ENCODE measurements around the gene MAGI2.

The MAGI2 gene

DNA sequence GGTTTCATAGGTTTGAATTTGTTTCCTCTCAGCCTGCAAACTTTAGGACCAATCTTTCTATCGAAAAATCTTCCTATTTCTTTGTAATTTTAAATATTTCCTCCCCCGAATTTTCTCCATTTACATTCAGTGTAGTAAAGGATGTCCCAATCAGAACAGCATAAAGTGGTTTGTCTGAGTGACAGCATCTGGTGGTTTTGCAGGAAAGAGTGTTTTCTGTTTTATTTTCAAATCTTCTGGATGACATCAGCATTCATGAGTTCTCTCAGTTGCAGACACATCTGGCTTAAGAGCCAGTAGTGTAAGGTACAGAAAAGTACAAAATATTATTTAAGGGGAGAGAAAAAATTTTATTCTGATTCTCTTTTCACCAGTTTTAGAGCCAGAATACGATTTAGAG, 1020.0 kb downstream of the MAGI2 start:
- TF ChIP-seq ZNF274 (IDR thresholded peaks at IDR 0.05; ENCODE audit: low read depth, low read length), result no peak

DNA sequence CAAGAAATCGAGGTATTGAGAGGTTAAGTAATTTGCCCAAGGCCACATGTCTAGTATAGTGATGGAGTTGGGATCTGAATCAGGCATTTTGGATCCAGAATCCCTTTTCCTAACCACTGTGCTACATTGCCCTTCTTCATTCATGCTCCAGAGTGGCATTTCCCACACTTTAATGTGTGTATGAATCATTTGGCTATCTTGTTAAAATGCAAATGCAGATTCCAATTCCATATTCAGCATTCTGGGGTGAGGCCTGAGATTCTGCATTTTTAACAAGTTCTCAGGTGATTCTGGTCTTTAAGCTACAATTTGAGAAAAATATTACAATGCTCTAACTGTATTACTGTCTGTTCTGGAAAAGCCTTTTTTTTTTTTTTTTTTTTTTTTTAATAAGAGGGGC, 1023.6 kb downstream of the MAGI2 start:
- H3K4me3 ChIP-seq (ENCODE audit: low read length), result no peak overlapping the region
- no peak for TF ChIP-seq ZNF274 (IDR thresholded peaks at IDR 0.05; ENCODE audit: low read depth, low read length)

More for the DNA sequence above, 1020.0 kb downstream of the MAGI2 start:
- no peak overlapping the region for H3K4me3 ChIP-seq (ENCODE audit: low read length)

DNA sequence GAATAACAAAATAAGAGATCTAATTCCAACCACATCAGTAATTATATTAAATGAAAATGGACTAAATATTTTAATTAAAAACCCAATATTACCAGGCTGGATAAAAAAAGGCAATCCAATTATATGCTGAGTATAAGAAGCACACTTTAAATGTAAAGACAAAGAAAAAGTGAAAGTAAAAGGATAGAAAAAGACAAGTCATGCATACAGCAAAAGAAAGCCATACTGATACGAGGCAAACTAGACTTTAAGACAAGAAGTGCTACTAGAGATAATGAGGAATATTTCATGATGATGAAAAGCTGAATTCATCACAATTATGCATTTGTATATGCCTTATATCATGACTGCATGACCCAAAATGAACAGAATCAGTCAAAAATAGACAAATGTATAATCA, 1026.3 kb downstream of the MAGI2 start:
- H3K4me3 ChIP-seq (ENCODE audit: low read length), result no peak overlapping the region
- TF ChIP-seq ZNF274 (IDR thresholded peaks at IDR 0.05; ENCODE audit: low read depth, low read length), result no peak

DNA sequence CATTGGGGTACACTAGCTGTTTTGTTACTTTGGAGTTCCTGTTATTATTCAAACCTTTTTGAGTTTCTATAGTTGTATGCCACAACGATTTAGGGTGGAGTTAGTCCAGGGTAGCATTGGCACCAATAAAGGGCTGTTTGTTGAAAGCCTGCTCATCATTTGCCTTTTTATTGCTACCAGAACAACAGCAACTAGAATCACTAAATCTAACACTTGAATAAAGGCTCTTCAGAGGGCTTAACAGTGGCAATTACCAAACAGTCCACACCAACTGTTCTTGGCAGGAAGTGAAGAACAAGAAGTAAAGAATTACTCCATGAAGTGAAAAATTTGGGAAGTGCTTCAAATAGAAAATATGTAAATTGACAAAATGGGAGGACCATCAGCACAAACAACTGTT, 1033.5 kb downstream of the MAGI2 start:
- TF ChIP-seq ZNF274 (IDR thresholded peaks at IDR 0.05; ENCODE audit: low read depth, low read length), result no peak
- no peak overlapping the region for H3K4me3 ChIP-seq (ENCODE audit: low read length)

DNA sequence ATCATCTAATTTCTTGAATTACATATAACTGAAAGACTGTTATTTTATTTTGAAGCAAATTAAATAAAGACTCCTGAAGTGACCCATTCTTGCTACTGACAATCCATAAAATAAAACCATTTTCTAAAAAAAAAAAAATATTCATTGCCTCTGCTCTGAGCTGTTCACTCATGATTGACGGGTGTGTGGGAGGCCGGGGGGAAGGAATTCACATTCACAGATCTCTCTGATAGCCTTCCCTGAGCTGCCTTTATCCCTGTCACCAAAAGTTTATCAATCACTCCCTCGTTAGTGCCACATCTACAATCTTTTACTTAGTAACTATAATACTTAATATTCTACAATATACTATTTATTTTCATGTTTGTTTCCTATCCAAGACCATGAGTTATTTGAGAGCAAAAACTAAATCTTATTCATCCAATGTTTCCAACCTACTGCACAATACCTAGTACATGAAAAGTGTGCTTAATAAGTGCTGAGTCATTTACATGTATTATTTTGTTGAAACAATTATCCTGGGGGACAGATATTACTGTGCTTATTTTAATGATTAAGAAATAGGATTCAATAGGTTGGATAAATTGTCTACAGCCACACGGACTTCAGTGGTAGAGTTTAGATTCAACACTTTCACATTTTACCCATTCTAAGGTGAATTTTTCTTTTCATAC, 1036.2 kb downstream of the MAGI2 start:
- H3K4me3 ChIP-seq (ENCODE audit: low read length), result no peak overlapping the region
- TF ChIP-seq ZNF274 (IDR thresholded peaks at IDR 0.05; ENCODE audit: low read depth, low read length), result no peak

DNA sequence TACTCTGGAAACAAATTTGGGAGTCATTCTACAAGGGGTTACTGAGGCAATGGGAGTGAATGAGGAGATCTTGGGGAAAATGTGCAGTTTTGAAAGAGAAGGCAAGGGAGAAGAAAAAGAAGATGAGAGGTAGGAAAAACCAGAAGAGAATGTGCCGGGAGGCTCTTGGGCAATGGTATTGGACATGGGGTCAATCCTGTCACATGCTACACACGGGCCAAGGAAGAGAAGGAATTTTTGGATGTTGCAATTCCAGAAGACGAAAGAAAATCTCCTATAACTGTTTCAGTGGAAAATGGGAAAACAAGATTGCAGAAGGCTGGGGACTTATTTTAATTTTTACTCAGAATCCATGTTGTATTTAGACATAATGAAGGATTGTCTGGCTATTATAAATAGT, 1039.9 kb downstream of the MAGI2 start:
- no peak overlapping the region for H3K4me3 ChIP-seq (ENCODE audit: low read length)
- TF ChIP-seq ZNF274 (IDR thresholded peaks at IDR 0.05; ENCODE audit: low read depth, low read length), result no peak

DNA sequence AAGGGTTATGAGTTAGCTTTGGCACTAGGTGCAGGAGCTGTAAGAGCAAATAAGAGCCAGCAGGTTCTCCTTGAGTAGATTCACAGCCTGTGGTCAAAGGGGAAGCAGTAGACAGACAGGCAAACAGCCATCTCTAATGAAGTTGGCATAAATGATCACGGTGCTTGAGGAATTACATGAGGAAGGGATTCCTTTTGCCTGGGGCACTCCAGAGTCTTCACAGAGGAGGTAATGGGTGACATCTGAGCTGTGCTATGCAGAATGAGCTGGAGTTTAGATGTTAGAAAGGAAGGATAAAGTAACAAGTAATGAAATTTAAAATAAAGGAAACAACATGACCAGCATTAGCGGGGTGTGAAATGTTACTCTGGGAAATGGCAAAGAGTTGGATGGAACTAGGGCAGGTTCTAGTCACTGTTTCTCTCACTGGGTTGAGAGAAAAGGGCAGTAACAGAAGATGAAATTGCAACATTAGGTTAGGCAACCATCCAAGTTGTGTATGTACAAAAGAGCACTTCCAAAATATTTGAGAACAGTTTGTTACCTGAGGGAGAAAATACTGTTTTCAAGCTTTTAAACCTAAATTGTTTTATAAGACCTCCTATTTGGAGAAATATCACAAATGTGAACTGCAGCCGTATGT, 1041.1 kb downstream of the MAGI2 start:
- TF ChIP-seq ZNF274 (IDR thresholded peaks at IDR 0.05; ENCODE audit: low read depth, low read length), result no peak
- no peak overlapping the region for H3K4me3 ChIP-seq (ENCODE audit: low read length)

DNA sequence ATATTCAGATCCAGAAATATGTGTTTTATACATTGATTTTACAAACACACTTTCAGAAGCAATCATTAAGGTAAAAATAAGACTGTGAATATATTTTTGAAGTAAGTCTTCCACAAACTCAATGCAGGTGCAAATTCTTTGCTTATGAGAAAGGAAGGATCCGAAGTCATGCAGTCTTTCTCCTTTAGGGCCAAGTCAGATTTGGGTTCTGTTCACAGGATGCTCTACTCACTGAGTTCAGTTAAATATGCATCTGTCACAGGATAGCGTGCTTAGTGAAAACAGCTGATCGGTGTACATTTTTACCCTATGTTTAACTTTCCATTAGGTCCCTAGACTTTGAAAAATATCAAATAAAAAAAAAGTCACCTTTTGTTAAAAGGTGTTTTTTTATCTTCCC, 1046.4 kb downstream of the MAGI2 start:
- TF ChIP-seq ZNF274 (IDR thresholded peaks at IDR 0.05; ENCODE audit: low read depth, low read length), result no peak
- H3K4me3 ChIP-seq (ENCODE audit: low read length), result no peak overlapping the region

DNA sequence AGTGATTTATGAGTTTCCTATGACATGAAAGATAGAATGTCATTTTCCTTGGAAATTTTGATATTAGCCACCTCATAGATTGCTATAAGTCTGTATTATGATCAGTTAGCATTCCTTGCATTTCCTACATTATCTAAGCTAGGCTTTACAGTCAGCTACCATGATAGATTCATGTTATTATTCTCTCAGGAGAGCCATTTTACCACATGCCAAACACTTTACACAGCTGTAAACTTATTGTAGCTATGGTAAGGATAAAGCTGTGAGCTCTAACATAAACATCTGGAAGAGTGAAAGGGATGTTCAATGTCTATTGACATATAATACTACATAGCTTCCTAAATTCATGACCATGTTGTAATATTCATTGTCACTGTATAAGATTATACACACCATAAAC, 1046.9 kb downstream of the MAGI2 start:
- no peak for TF ChIP-seq ZNF274 (IDR thresholded peaks at IDR 0.05; ENCODE audit: low read depth, low read length)
- H3K4me3 ChIP-seq (ENCODE audit: low read length), result no peak overlapping the region

DNA sequence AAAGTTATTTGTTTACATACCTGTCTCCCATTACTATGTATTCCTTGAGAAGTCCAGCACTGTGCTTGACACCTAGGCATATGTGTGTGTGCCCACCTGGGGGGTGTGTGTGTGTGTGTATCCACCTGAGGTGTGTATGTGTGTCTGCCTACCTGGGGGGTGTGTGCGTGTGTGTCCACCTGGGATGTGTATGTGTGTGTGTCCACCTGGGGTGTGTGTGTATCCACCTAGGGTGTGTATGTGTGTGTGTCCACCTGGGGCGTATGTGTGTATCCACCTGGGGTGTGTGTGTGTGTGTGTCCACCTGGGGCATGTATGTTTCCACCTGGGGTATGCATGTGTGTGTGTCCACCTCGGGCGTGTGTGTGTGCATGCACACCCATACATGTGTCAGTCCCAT, 1051.4 kb downstream of the MAGI2 start:
- TF ChIP-seq ZNF274 (IDR thresholded peaks at IDR 0.05; ENCODE audit: low read depth, low read length), result no peak
- H3K4me3 ChIP-seq (ENCODE audit: low read length), result no peak overlapping the region

DNA sequence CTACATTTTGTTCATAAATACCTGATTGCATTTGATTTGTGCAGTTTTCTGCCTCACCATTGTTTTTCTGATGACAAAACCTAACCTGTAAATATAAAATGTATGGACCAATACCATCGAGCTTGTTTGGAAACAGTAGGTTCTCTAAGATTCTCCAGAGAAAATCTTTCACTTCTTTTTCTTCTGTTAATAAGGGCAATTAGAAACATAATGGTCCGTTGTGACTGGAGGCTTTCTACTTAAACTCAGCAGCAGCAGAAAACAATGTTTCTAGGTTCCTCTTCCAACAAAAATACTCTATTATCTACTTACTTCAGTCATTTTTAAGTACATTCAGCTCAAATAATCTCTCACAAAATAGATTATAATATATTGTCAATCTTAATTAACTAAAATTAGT, 1053.4 kb downstream of the MAGI2 start:
- no peak for TF ChIP-seq ZNF274 (IDR thresholded peaks at IDR 0.05; ENCODE audit: low read depth, low read length)
- H3K4me3 ChIP-seq (ENCODE audit: low read length), result no peak overlapping the region

DNA sequence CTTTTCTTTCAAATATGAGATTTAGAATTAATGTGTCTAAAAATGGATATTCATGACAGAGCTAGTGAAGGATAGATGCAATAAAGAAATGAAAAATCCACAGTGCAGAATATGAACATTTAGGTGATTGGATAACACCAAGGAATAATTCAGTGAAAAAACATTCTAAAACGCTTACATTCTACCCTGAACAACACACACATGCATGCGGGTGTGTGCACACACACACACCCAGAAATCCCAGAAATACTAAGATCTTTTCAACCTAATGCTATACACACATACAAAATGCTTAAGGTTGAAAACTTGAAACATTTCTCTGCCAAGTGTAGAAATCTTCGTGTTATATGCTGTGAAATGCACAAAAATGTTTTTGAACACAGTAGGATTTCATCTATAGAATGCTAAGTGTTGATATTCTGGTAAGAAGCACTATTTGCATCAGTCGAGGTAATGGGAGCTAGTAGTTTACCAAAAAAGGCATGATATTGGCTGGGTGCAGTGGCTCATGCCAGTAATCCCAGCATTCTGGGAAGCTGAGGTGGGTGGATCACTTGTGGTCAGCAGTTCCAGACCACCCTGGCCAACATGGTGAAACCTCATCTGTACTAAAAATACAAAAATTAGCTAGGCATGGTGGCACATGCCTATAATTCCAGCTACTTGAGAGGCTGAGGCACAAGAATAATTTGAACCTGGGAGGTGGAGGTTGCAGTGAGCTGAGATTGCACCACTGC, 1054.3 kb downstream of the MAGI2 start:
- H3K4me3 ChIP-seq (ENCODE audit: low read length), result no peak overlapping the region
- no peak for TF ChIP-seq ZNF274 (IDR thresholded peaks at IDR 0.05; ENCODE audit: low read depth, low read length)

DNA sequence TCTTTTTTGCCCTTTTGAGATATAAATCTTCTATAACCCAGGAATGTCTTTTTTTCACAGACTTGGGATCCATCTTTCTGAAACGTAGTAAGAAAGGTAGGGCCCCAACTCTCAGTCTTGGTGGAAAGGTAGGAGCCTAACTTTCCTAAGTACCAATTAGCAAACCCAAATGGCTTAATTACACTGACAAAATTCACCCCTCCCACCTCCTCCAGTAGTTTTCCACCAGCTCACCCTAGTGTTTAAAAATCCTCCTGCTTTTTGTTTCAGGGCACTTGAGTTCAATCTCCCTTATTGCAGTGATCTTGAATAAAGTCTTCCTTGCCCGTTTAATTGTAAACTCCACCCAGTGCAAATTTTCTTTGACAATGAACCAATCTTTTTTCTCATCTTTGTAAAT, 1054.9 kb downstream of the MAGI2 start:
- H3K4me3 ChIP-seq (ENCODE audit: low read length), result no peak overlapping the region
- TF ChIP-seq ZNF274 (IDR thresholded peaks at IDR 0.05; ENCODE audit: low read depth, low read length), result no peak

DNA sequence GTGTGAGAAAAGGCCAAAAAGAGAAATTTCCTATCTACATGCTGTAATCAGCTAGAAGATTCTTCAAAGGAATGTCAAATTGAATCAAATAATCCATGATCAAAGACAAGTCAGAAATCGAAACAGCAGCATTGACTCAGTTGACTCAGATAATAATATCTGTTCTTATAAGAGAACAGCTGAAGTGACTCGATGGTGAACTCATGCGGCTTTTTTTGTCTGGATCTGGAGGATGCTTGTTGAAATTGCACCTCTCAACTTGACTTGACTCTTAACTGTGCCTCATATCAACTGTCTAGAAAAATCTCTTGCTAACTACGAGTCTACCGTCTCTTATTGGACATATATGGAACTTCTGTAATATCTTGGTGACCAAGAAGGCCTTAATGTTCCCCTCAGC, 1055.4 kb downstream of the MAGI2 start:
- TF ChIP-seq ZNF274 (IDR thresholded peaks at IDR 0.05; ENCODE audit: low read depth, low read length), result no peak
- H3K4me3 ChIP-seq (ENCODE audit: low read length), result no peak overlapping the region

DNA sequence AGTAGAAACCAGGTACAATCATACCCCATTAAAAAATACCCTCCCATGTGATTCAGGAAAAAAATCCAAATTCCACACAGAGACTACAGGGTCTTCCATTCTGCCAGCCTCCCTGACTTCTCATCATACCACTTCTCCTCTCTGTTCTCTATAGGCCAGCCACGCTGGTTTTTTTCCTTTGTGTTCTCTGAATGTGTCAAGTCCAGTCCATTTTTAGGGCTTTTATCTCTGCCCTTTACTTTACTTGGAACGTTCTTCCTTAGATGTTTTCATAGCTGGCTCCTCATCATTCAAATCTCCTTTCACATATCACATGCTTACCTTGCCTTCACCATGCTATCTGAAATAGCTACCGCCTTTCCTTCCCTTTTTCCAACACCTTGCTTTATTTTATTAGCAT, 1057.3 kb downstream of the MAGI2 start:
- no peak overlapping the region for H3K4me3 ChIP-seq (ENCODE audit: low read length)
- no peak for TF ChIP-seq ZNF274 (IDR thresholded peaks at IDR 0.05; ENCODE audit: low read depth, low read length)
